HG02678 (cell line): ENCODE measurements around the gene NOB1.

Source experiments
- ATAC-seq: cut with Tn5 transposase; IDR thresholded peaks from one replicate; pipeline ENCODE4 v1.9.1; 2021; ENCODE audit warnings: mild to moderate bottlenecking, moderate library complexity; ENCODE audit not compliant: unreplicated experiment

NOB1 gene

GRCh38 chr16:69721441-69721957 lies 33.2 kb downstream of the NOB1 start:
- ATAC-seq, result no peak

DNA sequence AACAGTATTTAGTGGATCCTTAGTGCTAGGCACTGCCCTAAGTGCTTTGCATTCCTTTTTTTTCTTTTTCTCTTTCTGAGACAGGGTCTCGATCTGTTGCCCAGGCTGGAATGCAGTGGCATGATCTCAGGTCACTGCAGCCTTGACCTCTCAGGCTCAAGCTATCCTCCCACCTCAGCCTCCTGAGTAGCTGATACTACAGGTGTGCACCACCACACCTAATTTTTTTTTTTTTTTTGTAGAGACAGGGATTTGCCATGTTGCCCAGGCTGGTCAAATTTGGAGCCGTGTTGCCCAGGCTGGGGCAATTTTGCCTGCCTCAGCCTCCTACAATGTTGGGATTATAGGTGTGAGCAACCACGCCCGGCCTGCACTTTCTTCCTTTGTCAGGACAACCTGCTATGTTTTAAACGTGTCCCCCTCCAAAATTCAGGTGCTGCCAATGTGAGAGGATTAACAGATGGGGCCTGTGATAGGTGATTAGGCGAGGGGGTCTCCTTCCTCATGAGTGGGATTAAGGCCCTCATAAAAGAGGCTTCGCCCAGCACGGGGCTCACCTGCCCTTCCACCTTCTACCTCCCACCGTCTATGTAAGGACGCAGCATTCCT lies 33.8 kb downstream of the NOB1 start:
- no peak for ATAC-seq

GRCh38 chr16:69718111-69718764 lies 36.5 kb downstream of the NOB1 start:
- no peak for ATAC-seq

GRCh38 chr16:69717066-69717465 lies 37.7 kb downstream of the NOB1 start:
- ATAC-seq, result no peak

GRCh38 chr16:69712914-69713581 lies 41.7 kb downstream of the NOB1 start:
- ATAC-seq, result no peak

DNA sequence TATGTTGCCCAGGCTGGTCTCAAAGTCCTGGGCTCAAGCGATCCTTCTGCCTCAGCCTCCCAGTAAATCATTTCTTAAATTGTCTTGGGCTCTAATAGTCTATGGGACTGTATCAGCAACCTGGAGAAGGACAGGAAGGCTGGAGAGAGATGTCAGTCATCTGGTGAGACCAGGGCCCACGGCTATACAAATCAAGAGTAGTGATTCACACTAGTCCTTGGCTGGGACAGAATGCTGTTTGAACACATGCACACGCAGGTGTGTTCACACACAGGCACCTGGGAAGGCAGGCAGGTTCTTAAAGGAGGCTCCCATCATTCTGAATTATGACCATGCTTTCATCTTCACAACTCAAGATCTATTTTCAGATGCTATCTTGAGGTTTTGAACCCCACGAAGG lies 42.4 kb downstream of the NOB1 start:
- ATAC-seq, result no peak

GRCh38 chr16:69711115-69711740 lies 43.5 kb downstream of the NOB1 start:
- ATAC-seq, result no peak

DNA sequence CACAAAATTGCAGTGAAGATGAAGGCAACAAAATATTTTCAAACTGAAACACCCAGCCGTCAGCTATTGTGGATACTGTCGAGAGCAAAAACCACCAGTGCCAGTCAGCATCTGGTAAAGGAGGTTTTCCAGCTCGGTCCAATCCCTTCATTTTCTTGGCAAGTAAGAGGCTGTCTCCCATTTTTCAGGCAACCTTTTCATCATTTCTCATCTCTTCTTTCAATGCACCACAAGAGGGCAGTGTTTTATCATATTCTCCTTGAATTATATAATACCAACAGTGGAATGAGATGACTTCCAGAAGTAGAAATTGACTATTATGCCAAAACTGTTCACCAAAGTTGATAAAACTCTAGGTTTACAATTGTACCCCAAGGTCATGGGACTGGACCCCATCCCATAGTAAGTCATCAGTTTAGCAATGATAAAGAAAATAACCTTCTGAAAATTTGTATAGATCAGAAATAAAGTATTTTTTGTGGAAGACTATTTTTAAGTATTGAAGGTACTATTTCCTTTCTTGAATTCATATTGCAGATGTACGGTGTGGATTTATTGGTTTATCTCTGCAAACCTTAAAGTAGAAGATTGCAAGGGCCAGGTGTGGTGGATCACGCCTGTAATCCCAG lies 45.2 kb downstream of the NOB1 start:
- no peak for ATAC-seq

DNA sequence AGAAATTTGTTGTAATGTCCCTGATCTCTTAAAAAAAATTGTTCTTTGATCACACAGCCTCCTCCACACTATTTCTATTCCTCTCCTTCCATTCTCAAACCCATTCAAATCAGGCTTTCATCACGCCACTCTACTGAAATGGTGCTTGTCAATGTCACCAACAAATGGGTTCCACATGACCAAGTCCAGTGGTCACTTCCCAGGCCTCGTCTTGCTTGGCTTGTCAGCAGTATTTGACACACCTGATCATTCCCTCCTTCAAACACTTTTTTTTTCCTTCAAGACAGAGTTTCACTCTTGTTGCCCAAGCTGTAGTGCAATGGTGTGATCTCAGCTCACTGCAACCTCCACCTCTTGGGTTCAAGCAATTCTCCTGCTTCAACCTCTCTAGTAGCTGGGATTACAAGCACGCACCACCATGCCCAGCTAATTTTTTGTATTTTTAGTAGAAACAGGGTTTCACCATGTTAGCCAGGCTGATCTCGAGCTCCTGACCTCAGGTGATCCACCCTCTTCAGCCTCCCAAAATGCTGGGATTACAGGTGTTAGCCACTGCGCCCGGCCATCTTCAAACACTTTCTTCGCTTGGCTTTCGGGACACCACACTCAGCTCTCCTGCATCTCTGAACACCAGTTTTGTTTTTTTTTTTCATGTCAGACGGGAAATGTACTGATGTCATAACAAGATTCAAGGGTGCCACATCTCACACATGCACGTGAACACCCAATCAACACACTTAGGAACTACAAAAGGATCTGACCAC lies 46.6 kb downstream of the NOB1 start:
- no peak for ATAC-seq

DNA sequence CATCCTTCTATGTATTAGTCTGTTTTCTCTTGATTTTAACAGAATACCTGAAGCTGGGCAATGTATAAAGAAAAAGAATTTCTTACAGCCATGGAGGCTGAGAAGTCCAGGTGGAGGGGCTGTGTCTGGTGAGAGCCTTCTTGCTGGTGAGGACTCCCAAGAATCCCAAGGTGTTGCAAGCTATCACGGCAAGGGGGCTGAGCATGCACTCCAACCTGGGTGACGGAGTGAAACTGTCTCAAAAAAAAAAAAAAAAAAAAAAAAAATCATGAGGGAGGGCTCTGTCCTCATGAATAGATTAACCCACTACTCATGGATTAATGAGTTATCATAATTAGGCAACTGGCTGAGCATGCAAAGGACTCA lies 47.8 kb downstream of the NOB1 start:
- no peak for ATAC-seq

GRCh38 chr16:69706256-69706974 lies 48.3 kb downstream of the NOB1 start:
- no peak for ATAC-seq

- no peak for ATAC-seq
These were observed 51.1 kb downstream of the NOB1 start for GRCh38 chr16:69703638-69704037.

DNA sequence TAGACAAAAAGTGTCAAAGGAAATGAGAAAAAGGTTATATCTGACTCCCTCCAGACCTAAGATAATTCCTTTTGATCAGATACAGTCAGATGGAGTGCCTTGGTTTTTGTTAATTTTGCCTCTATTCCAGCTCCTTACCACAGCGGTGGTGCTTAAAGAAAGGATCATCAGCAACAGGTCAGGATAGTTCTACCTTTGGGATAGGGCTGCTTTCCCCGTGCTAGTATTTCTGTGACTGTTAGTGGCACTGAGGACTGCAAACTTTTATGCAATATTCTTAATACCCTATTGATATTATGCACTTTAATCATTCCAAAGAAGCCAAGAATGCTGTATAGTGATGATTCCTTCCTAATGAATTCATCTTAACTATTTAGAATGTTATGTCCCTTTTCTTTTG lies 52.9 kb downstream of the NOB1 start:
- no peak for ATAC-seq

DNA sequence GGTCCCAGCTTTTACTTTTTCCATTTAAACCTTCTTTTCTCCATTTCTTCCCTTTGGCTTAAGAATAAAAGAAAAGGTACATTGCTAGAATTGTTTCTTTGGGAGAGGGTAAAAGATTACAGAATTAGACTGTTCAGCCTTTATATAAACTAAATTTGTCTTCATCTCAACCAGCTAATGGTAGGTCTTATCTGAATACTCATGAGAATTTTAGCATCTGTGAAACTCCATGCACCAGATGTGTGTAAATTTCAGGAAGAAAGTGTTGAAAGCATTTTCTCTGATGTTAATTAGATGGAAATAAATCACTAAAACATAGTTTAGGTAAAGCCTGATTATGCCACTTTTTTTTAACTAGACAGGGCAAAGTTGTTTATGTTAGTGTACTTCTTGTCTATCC lies 53.3 kb downstream of the NOB1 start:
- no peak for ATAC-seq

DNA sequence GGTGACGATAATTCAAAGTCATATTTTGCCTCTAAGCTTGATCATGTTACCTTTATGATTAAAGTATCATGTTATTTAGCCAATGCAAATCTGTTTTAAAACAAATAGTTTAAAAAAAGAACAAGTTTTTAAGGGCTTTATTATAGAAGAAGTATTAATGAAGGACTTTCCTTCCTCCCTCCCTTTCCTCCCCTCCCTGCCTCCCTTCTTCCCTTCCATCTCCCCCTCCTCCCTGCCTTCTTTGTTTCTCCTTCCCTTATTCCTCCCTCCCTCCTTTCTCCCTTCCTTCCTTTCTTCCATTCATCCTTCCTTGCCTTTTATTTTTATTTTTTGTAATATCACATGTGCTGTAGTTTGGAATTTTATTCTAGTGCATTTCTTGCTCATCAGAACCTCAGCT lies 54.8 kb downstream of the NOB1 start:
- ATAC-seq, result no peak

GRCh38 chr16:69698404-69698803 lies 56.3 kb downstream of the NOB1 start:
- ATAC-seq, result no peak

GRCh38 chr16:69693916-69694315 lies 60.8 kb downstream of the NOB1 start:
- ATAC-seq, result no peak

DNA sequence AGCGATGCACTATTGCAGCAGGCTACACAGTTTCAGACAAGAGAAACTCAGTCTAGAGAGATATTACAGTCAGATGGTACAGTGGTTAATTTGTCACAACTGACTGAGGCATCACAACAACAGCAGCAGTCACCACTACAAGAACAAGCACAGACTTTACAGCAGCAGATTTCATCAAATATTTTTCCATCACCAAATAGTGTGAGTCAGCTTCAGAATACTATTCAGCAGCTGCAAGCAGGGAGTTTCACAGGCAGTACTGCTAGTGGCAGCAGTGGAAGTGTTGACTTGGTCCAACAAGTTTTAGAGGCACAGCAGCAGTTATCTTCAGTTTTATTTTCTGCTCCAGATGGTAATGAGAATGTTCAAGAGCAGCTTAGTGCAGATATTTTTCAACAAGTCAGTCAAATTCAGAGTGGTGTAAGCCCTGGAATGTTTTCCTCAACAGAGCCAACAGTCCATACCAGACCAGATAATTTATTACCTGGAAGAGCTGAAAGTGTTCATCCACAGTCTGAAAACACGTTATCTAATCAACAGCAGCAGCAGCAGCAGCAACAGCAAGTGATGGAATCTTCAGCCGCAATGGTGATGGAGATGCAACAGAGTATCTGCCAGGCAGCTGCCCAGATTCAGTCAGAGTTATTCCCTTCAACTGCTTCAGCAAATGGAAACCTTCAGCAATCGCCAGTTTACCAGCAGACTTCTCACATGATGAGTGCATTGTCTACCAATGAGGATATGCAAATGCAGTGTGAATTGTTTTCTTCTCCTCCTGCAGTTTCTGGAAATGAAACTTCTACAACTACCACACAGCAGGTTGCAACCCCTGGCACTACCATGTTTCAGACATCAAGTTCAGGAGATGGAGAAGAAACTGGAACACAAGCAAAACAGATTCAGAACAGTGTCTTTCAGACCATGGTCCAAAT lies 62.5 kb downstream of the NOB1 start:
- ATAC-seq, result no peak
